ENCODE data around the gene BLOC1S6.

GRCh38 chr15:45635191-45635638 is 48.0 kb downstream of the BLOC1S6 start:
- TF ChIP-seq, protein P1, sequence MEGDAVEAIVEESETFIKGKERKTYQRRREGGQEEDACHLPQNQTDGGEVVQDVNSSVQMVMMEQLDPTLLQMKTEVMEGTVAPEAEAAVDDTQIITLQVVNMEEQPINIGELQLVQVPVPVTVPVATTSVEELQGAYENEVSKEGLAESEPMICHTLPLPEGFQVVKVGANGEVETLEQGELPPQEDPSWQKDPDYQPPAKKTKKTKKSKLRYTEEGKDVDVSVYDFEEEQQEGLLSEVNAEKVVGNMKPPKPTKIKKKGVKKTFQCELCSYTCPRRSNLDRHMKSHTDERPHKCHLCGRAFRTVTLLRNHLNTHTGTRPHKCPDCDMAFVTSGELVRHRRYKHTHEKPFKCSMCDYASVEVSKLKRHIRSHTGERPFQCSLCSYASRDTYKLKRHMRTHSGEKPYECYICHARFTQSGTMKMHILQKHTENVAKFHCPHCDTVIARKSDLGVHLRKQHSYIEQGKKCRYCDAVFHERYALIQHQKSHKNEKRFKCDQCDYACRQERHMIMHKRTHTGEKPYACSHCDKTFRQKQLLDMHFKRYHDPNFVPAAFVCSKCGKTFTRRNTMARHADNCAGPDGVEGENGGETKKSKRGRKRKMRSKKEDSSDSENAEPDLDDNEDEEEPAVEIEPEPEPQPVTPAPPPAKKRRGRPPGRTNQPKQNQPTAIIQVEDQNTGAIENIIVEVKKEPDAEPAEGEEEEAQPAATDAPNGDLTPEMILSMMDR (IDR thresholded peaks at IDR 0.05), result peak in 1 of 2 donors; percentile 39
- TF ChIP-seq EP300 (IDR thresholded peaks at IDR 0.05), result no peak

All from suprapubic skin (tissue), 3 donors.